Parathyroid adenoma (tissue), 2 donors: ENCODE results near the gene CTBP1.

Source experiments
- H2AFZ ChIP-seq: fragments of 300-600 bp; sonication (generic); one replicate; pipeline ENCODE4 v1.7.0; 2017; ENCODE audit warnings: antibody characterized with exemption, mild to moderate bottlenecking
- H3K27ac ChIP-seq: fragments of 300-600 bp; sonication (generic); one replicate; pipeline ENCODE4 v1.7.0; 2017
- H3K27me3 ChIP-seq: fragments of 300-600 bp; sonication (generic); one replicate; pipeline ENCODE4 v1.7.0; 2017; ENCODE audit warnings: low read length; ENCODE audit not compliant: control insufficient read depth, insufficient read depth
- H3K36me3 ChIP-seq: fragments of 300-600 bp; sonication (generic); one replicate; pipeline ENCODE4 v1.7.0; 2017; ENCODE audit warnings: low read length; ENCODE audit not compliant: control insufficient read depth, insufficient read depth
- H3K4me1 ChIP-seq: fragments of 300-600 bp; sonication (generic); one replicate; pipeline ENCODE4 v1.7.0; 2017; ENCODE audit warnings: control low read depth
- H3K4me2 ChIP-seq: fragments of 300-600 bp; sonication (generic); one replicate; pipeline ENCODE4 v1.7.0; 2017; ENCODE audit warnings: low read length
- H3K4me3 ChIP-seq: fragments of 300-600 bp; sonication (generic); one replicate; pipeline ENCODE4 v1.7.0; 2017; ENCODE audit warnings: low read depth, low read length
- H3K79me2 ChIP-seq: fragments of 300-600 bp; sonication (generic); one replicate; pipeline ENCODE4 v1.7.0; 2017; ENCODE audit warnings: control low read depth
- H3K9ac ChIP-seq: fragments of 300-600 bp; sonication (generic); one replicate; pipeline ENCODE4 v1.7.0; 2017; ENCODE audit warnings: mild to moderate bottlenecking
- H3K9me3 ChIP-seq: fragments of 300-600 bp; sonication (generic); one replicate; pipeline ENCODE4 v1.7.0; 2017; ENCODE audit warnings: low read length; ENCODE audit not compliant: control insufficient read depth
- TF ChIP-seq, protein P1 (sequence below): fragments of 300-600 bp; sonication (generic); IDR thresholded peaks from one replicate; pipeline ENCODE4 v1.7.0; 2017; ENCODE audit warnings: antibody characterized with exemption, mild to moderate bottlenecking
- donor health status: primary hyperparathyroidism.

Gene CTBP1

DNA sequence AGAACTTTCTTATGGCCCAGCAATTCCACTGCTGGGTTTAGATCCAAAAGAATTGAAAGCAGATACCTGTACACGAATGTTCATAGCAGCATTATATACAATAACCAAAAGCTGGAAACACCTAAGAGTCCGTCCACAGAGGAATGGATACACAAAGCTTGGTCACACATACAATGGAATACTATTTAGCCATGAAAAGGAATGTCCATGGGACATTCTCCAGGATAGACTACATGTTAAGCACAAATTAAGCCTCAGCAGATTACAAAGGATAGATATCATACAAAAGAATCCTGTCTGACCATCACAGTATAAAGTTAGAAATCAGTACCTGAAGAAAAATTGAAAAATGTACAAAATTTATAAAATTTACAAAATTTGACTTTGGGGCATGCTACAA lies 28.1 kb upstream of the CTBP1 start:
- H3K79me2 ChIP-seq = no peaks in the 10 kb centered on the region
- no peaks in the 10 kb centered on the region for H3K36me3 ChIP-seq
- no peak overlapping the region for H3K9ac ChIP-seq
- H3K4me2 ChIP-seq = no peak overlapping the region
- no peaks in the 10 kb centered on the region for H3K9me3 ChIP-seq
- no peak overlapping the region for H3K27ac ChIP-seq
- TF ChIP-seq, protein P1, sequence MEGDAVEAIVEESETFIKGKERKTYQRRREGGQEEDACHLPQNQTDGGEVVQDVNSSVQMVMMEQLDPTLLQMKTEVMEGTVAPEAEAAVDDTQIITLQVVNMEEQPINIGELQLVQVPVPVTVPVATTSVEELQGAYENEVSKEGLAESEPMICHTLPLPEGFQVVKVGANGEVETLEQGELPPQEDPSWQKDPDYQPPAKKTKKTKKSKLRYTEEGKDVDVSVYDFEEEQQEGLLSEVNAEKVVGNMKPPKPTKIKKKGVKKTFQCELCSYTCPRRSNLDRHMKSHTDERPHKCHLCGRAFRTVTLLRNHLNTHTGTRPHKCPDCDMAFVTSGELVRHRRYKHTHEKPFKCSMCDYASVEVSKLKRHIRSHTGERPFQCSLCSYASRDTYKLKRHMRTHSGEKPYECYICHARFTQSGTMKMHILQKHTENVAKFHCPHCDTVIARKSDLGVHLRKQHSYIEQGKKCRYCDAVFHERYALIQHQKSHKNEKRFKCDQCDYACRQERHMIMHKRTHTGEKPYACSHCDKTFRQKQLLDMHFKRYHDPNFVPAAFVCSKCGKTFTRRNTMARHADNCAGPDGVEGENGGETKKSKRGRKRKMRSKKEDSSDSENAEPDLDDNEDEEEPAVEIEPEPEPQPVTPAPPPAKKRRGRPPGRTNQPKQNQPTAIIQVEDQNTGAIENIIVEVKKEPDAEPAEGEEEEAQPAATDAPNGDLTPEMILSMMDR = no peak
- H2AFZ ChIP-seq = no peak overlapping the region
- no peak overlapping the region for H3K4me3 ChIP-seq
- H3K4me1 ChIP-seq = no peaks in the 10 kb centered on the region
- no peaks in the 10 kb centered on the region for H3K27me3 ChIP-seq

DNA sequence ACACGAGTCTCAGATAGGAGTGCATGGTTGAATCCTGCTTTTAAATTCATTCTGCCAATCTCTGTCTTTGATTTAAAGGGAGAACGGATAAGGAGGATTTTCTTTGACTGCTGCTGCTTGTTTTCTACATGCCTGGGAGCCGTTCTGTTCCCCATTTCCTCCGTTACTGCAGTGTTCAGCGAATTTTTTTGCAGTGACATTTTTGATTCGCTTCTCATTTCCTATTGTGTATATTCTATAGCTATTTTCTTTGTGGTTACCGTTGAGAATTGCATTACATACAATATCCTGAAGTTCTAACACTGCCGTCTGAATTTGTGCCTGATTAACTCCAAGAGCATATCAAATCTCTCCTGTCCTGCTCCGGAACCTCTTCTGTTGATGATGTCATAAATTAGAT lies 25.9 kb upstream of the CTBP1 start:
- Histone ChIP-seq H3K4me1 (no peaks in the 10 kb centered on the region), H3K4me3 (no peak overlapping the region), H3K27me3 (no peaks in the 10 kb centered on the region), H3K4me2 (no peak overlapping the region), H2AFZ (no peak overlapping the region), H3K27ac (no peak overlapping the region), H3K79me2 (no peaks in the 10 kb centered on the region), H3K36me3 (no peaks in the 10 kb centered on the region), H3K9me3 (no peaks in the 10 kb centered on the region), H3K9ac (no peak overlapping the region)
- TF ChIP-seq, protein P1 = no peak

GRCh38 chr4:1271686-1272085 lies 22.8 kb upstream of the CTBP1 start:
- Histone ChIP-seq H3K4me1 (no peaks in the 10 kb centered on the region), H3K9ac (no peak overlapping the region), H2AFZ (no peak overlapping the region), H3K79me2 (no peaks in the 10 kb centered on the region), H3K9me3 (no peaks in the 10 kb centered on the region), H3K27ac (no peak overlapping the region), H3K4me2 (no peak overlapping the region), H3K36me3 (no peaks in the 10 kb centered on the region), H3K4me3 (no peak overlapping the region), H3K27me3 (no peaks in the 10 kb centered on the region)
- TF ChIP-seq, protein P1 = no peak

- Histone ChIP-seq H3K9ac (no peak overlapping the region), H3K36me3 (no peaks in the 10 kb centered on the region), H3K79me2 (no peaks in the 10 kb centered on the region), H3K4me2 (no peak overlapping the region), H2AFZ (no peak overlapping the region), H3K4me1 (no peaks in the 10 kb centered on the region), H3K4me3 (no peak overlapping the region), H3K27ac (no peak overlapping the region), H3K9me3 (no peaks in the 10 kb centered on the region), H3K27me3 (no peaks in the 10 kb centered on the region)
- TF ChIP-seq, protein P1 = no peak
Observed at GRCh38 chr4:1269209-1269608, 20.3 kb upstream of the CTBP1 start.

GRCh38 chr4:1266881-1267763 lies 18.2 kb upstream of the CTBP1 start:
- H3K79me2 ChIP-seq = no peaks in the 10 kb centered on the region
- no peak overlapping the region for H3K4me3 ChIP-seq
- H3K9me3 ChIP-seq = no peaks in the 10 kb centered on the region
- no peak overlapping the region for H3K27ac ChIP-seq
- no peaks in the 10 kb centered on the region for H3K36me3 ChIP-seq
- no peaks in the 10 kb centered on the region for H3K27me3 ChIP-seq
- H3K9ac ChIP-seq = no peak overlapping the region
- H3K4me1 ChIP-seq = no peaks in the 10 kb centered on the region
- H3K4me2 ChIP-seq = no peak overlapping the region
- TF ChIP-seq, protein P1 = no peak
- H2AFZ ChIP-seq = no peak overlapping the region
